Measurements from ENCODE around the gene CCT3.

CCT3 gene

DNA sequence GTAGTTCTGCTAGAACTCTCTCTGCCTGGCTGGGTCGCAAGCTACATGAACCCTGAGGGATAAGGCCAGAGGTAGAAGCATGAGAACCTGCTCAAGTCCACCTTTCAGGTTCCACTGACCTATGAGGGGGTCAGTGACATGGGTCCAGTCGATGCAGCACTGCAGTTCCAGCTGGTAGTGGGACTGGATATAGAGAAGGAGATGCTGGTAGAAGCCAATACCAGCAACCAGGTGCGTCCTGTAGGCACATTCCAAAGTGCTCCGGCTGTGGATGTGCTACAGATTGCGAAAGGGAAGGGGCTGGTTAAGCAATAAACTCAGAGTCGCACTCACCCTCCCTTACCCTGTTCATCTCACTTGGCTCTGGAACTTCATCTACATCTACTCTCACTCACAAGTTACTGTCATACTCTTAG is 61.1 kb downstream of the CCT3 start:
- DNase-seq (ENCODE audit: low read depth), result no peak

DNA sequence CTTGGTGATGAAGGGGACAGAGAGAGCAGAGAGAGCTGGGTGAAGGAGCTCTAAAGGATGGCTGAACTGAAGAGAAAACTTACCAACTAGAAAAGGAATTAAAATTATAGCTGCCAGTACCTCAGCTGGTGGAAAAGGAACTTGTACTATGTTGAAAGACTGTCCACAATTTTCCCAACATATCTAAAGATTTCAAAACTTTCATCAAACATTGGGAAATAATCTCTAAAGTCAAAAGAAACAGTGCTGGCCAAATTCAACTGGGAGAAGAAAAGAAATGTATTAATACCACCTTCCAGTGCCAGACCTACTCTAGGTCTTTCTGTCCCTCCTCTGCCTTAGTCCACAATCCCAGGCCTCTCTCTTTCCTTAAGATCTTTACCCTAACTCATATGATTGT is 61.6 kb downstream of the CCT3 start:
- DNase-seq (ENCODE audit: low read depth), result no peak

DNA sequence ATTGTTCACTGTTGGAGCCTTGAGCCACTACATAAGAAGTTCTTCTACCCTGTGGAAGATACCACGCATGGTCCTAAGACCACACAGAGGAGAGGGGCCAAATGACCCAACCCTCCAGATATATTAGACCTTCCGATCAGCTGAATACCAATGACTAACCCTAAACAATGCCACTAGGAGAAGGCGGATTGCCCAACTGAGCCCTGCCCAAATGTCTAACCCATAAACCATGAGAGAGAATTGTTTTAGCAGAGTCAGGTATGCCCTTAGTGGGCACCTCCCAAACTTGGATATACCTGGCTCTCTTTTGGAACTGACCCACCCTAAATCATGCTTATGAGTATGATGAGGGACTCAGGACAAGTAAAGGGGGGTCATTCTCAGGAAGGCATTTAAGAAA is 67.8 kb downstream of the CCT3 start:
- no peak for DNase-seq (ENCODE audit: low read depth)

DNA sequence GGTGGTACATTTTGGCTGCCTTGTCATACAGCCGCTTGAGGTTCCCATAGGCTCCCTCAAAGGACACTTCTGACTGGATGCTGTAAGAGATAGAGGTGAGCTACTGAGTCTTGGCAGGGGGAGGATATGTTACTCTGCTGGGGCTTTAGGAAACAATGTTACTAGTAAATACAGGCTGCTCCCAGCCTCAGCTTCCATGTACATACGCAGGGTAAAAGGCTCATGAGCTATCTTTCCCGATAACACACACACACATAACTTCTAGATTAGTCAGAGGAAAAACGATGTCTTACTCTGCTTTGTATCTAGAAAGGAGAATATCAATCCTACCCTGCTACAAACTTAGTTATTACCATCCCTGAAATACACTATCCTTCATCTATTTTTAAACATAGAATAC is 69.8 kb downstream of the CCT3 start:
- DNase-seq (ENCODE audit: low read depth), result no peak

DNA sequence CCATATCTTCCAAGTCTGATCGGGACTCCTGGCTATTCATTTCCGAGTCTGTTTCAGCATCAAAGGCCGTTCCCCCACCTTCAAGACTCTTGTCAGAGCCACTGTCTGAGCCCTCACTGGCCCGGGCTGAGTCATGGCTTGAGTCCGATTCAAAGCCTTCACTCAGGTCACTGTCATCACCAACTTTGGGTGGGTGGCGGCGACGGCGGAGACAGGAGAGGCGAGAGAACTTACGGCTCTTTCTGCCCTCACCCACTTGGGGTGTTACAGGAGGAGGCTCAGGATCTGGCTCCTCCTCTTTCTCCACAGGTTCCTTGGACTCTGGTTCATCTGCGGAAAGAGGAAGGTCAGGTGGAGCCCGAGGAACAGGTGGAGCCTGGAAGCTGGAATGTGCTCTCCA is 72.0 kb downstream of the CCT3 start:
- no peak for DNase-seq (ENCODE audit: low read depth)

DNA sequence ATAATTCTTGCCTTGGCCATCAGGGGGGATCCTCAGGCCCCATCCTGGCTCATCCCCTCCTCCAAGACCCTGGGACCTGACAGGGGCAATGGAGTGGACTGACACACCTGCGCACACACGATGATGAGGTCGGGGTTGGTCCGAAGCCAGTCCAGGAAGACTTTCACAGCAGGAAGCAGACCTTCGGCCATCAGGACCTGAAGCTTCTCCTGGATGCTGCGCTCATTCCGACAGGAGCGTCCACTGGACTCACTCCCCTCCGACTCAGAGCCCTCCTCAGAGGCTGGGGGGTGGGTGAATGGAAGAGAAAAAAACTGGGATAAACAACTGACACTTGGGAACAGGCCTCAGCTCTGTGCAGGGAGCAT is 74.8 kb downstream of the CCT3 start:
- no peak for DNase-seq (ENCODE audit: low read depth)

DNA sequence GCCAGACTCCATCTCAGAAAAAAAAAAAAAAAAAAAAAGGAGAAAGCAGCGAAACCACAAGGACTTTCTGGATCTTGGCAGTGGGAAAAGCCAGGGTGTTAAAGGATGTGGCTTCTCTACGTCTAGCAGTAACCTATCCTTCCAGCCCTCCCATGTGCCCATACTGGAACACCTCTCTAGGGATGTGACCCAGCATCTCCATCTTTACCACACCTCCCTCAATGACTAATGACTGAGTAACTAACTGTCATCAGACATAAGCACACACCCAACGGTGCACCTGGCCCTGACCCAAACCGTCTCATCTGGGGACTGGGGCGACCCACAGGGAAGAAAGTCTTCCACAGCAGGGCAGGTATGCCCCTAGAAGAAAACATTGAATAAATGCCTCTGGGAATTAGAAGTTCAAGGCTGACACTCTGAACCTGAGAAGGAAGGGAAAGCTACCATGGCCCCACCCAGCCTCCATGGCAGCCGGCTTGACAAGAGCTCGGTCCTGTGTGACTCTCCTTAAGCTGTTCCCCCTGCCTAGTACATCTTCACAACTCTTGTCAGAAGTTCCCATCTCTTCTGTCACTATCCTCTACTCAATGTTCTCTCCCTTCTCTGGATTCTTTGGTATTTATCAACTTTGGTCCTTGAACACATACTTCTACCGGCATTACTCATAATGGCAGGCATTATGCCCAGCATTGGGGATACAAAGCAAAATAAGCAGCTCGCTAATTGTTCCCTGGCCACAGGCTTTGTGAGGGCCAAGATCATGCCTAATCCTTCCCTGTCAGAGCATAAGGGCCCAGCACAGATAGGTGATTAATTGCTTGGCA is 75.4 kb downstream of the CCT3 start:
- DNase-seq (ENCODE audit: low read depth), result no peak

DNA sequence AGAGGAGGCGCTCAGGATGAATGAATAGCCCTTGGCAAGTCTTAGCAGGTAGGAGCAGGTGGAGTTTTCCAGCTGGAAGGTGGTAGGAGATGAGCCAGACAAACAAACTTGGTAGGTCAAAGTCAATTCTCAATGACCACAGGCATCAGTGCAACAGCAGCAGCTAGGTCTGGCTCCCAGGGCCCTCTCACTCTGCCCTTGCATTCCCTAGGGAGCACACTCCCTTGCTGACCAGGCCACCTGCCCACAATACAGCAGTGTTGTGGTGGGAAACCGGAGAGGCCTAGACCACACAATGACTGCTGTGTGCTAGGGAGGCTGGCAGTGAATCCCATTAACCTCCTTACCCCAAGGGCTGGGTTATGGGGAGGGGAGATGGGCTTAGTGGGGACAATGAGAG is 77.2 kb downstream of the CCT3 start:
- DNase-seq (ENCODE audit: low read depth), result no peak

DNA sequence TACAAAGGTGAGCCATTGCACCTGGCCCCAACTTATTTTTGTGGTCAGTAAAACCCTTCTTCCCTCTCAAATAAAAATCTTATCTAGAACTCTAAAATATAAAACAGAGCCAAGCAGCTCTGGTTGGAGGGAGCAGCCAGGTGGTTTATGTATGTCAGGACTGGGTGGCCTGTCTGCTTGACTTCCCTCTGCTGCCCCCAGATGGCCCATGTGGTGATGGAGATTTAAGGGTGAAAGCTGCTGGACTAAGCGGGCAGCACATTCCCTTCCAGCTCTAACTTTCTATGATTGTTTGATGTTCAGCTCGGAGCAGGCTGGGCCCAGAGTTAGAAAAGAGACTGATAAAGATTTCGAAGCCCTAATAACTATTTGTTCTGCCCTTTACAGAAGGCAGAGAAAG is 78.3 kb downstream of the CCT3 start:
- no peak for DNase-seq (ENCODE audit: low read depth)

Measured in activated T-helper 9 cell treated with anti-CD3 and anti-CD28 coated beads, Interleukin-2, amount 50 U/mL, for 16 hours (primary cell).